ENCODE measurements around the gene SOX1. TPM values are rescaled to one million over a fixed set of nuclear protein-coding genes. Genes with fewer than 3 reads are reported as not detected.

Gene SOX1
- total and polyA plus RNA-seq, 10 of the 15 experiments (the other 5 are each of a cell fraction or from before 2014, with no cell fraction given), result not detected

DNA sequence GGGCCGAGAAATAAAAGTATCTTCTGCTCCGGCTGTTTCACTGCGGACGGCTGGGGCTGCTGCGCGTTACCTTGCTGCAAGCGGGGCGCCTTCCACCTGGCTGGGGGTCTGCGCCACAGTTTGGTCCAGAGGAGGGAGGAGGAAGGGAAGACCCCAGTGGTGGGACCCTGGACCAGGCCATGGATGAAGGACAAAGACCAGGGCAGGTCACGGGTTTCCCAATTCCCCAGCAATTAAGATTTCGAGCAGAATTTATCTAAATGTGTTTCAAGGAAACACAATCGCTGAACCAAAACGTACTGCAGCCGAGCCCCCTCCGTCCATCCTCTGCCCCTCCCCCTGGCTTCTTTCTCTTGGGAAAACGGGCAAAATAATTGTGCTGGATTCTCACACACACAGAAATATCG, 2.9 kb downstream of the SOX1 start:
- H3K27ac ChIP-seq (ENCODE audit: control insufficient read depth, insufficient read depth), result no peak overlapping the region
- H3K4me3 ChIP-seq, result no peak overlapping the region
- H3K27me3 ChIP-seq (replicated peaks in 1 of 2; ENCODE audit: control insufficient read depth in 2 of 2, insufficient read depth in 2 of 2, low read length in 1 of 2), result peaks cover 0 to 3% of the 10 kb centered on the region in 2 experiments; a peak in 1 of 4 replicates
- no peaks in the 10 kb centered on the region for H3K36me3 ChIP-seq (ENCODE audit: control insufficient read depth in 2 of 2, insufficient read depth in 2 of 2, low read length in 1 of 2)
- no peak for ATAC-seq
- H3K9ac ChIP-seq (ENCODE audit: control insufficient read depth, insufficient read depth, low read length), result no peak overlapping the region
- H3K4me1 ChIP-seq (ENCODE audit: control insufficient read depth, insufficient read depth, low read length), result no peaks in the 10 kb centered on the region
- no peak overlapping the region for H2AFZ ChIP-seq (ENCODE audit: control insufficient read depth, low read depth, low read length)
- FAIRE-seq, result no peak
- intact Hi-C loops (cut with micrococcal nuclease; ENCODE audit: unreplicated experiment), result no loop called here
- no peak overlapping the region for H3K4me2 ChIP-seq (ENCODE audit: control insufficient read depth, insufficient read depth)
- no peaks in the 10 kb centered on the region for H3K79me2 ChIP-seq (ENCODE audit: control insufficient read depth, insufficient read depth, low read length)
- ChIA-PET POLR2A (no interaction called here), RAD21 (ENCODE audit: unreplicated experiment) (no interaction called here), SMC1A (ENCODE audit: uncharacterized antibody, unreplicated experiment) (no interaction called here), CTCF (interaction anchor here (0.6 kb wide), 1 partner anchor 150 kb away, joined by 4 read pairs; no protein-coding TSS in a partner anchor)
- TF ChIP-seq EP300 (IDR thresholded peaks at IDR 0.05; ENCODE audit: borderline replicate concordance in 1 of 2, control insufficient read depth in 1 of 2, low read depth in 2 of 2, low read length in 2 of 2) (no peak), RCOR1 (conservative IDR thresholded peaks at IDR 0.05; ENCODE audit: low read depth, low read length) (no peak), NBN (IDR thresholded peaks at IDR 0.05) (no peak), RAD51 (IDR thresholded peaks at IDR 0.05) (no peak), SUPT20H (IDR thresholded peaks at IDR 0.05; ENCODE audit: borderline replicate concordance, control insufficient read depth, low read depth, low read length) (no peak), ZBED1 (IDR thresholded peaks at IDR 0.05; ENCODE audit: borderline replicate concordance) (no peak), MEF2A (IDR thresholded peaks at IDR 0.05; ENCODE audit: insufficient read depth, low read depth, low read length) (no peak), MEF2B (IDR thresholded peaks at IDR 0.05; ENCODE audit: partially characterized antibody, poor library complexity, severe bottlenecking) (no peak), IRF4 (IDR thresholded peaks at IDR 0.05; ENCODE audit: low read depth, low read length) (no peak), RBBP5 (conservative IDR thresholded peaks at IDR 0.05) (no peak)
- TF ChIP-seq, protein P1, sequence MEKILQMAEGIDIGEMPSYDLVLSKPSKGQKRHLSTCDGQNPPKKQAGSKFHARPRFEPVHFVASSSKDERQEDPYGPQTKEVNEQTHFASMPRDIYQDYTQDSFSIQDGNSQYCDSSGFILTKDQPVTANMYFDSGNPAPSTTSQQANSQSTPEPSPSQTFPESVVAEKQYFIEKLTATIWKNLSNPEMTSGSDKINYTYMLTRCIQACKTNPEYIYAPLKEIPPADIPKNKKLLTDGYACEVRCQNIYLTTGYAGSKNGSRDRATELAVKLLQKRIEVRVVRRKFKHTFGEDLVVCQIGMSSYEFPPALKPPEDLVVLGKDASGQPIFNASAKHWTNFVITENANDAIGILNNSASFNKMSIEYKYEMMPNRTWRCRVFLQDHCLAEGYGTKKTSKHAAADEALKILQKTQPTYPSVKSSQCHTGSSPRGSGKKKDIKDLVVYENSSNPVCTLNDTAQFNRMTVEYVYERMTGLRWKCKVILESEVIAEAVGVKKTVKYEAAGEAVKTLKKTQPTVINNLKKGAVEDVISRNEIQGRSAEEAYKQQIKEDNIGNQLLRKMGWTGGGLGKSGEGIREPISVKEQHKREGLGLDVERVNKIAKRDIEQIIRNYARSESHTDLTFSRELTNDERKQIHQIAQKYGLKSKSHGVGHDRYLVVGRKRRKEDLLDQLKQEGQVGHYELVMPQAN (conservative IDR thresholded peaks at IDR 0.05), result no peak
- TF ChIP-seq, protein P2, sequence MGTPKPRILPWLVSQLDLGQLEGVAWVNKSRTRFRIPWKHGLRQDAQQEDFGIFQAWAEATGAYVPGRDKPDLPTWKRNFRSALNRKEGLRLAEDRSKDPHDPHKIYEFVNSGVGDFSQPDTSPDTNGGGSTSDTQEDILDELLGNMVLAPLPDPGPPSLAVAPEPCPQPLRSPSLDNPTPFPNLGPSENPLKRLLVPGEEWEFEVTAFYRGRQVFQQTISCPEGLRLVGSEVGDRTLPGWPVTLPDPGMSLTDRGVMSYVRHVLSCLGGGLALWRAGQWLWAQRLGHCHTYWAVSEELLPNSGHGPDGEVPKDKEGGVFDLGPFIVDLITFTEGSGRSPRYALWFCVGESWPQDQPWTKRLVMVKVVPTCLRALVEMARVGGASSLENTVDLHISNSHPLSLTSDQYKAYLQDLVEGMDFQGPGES (IDR thresholded peaks at IDR 0.05), result no peak
- TF ChIP-seq, protein P3, sequence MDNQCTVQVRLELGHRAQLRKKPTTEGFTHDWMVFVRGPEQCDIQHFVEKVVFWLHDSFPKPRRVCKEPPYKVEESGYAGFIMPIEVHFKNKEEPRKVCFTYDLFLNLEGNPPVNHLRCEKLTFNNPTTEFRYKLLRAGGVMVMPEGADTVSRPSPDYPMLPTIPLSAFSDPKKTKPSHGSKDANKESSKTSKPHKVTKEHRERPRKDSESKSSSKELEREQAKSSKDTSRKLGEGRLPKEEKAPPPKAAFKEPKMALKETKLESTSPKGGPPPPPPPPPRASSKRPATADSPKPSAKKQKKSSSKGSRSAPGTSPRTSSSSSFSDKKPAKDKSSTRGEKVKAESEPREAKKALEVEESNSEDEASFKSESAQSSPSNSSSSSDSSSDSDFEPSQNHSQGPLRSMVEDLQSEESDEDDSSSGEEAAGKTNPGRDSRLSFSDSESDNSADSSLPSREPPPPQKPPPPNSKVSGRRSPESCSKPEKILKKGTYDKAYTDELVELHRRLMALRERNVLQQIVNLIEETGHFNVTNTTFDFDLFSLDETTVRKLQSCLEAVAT (IDR thresholded peaks at IDR 0.05), result no peak
- TF ChIP-seq, protein P4, sequence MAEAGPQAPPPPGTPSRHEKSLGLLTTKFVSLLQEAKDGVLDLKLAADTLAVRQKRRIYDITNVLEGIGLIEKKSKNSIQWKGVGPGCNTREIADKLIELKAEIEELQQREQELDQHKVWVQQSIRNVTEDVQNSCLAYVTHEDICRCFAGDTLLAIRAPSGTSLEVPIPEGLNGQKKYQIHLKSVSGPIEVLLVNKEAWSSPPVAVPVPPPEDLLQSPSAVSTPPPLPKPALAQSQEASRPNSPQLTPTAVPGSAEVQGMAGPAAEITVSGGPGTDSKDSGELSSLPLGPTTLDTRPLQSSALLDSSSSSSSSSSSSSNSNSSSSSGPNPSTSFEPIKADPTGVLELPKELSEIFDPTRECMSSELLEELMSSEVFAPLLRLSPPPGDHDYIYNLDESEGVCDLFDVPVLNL (IDR thresholded peaks at IDR 0.05; ENCODE audit: low read depth, low read length), result no peak
- BruUV-seq (replicated peaks), result no TSS peak
- H3K9me3 ChIP-seq (replicated peaks; ENCODE audit: control insufficient read depth, insufficient read depth, low read length), result no peaks in the 10 kb centered on the region; the same call in 2 of the 3 replicates
- no peaks in the 10 kb centered on the region for H4K20me1 ChIP-seq (ENCODE audit: control insufficient read depth, insufficient read depth)
- WGBS (ENCODE audit: insufficient coverage, insufficient replicate concordance, low lambda C conversion rate, missing lambda C conversion rate), result 36% methylated on average over 17 of the region's 17 CpGs
- in situ Hi-C loops (cut with MboI), result no loop called here
- no peak for DNase-seq (ENCODE audit: low read depth, low spot score)
